WTC11 (cell line): ENCODE data around the gene FEN1. TPM values are rescaled to one million over a fixed set of nuclear protein-coding genes. Genes with fewer than 3 reads are reported as not detected.

ENCODE experiments used
- ATAC-seq: fragments of 200-7000 bp; cut with Tn5 transposase; 2 replicates; pipeline ENCODE4 v1.10.0; 2021; ENCODE audit warnings: mild to moderate bottlenecking, moderate library complexity
- CTCF ChIA-PET: fragments of 300-600 bp; sonication (Branson Sonifier 250); formaldehyde crosslinking; loops from one replicate; lab custom pipeline; 2021; ENCODE audit warnings: antibody characterized with exemption; lab: Charles Lee
- POLR2A ChIA-PET: fragments of 350-600 bp; sonication (Branson Sonifier 250); formaldehyde crosslinking; loops from one replicate; lab custom pipeline; 2021; ENCODE audit warnings: antibody characterized with exemption; lab: Charles Lee
- DNase-seq: peaks from one replicate; pipeline ENCODE4 v3.0.0; 2021; ENCODE audit warnings: low spot score
- H3K27ac Mint-ChIP-seq: 2 replicates; pipeline ENCODE4 v1.8.0; 2021; ENCODE audit warnings: mixed read lengths
- H3K27me3 Mint-ChIP-seq: 2 replicates; pipeline ENCODE4 v1.8.0; 2021; ENCODE audit warnings: low read depth, mild to moderate bottlenecking, moderate library complexity, mixed read lengths
- H3K36me3 Mint-ChIP-seq: 2 replicates; pipeline ENCODE4 v1.8.0; 2021; ENCODE audit warnings: mixed read lengths
- H3K4me1 Mint-ChIP-seq: 2 replicates; pipeline ENCODE4 v1.8.0; 2022; ENCODE audit warnings: mixed read lengths
- H3K4me3 Mint-ChIP-seq: 2 replicates; pipeline ENCODE4 v1.8.0; 2021; ENCODE audit warnings: mild to moderate bottlenecking, moderate library complexity, mixed read lengths
- H3K9me3 Mint-ChIP-seq: 2 replicates; pipeline ENCODE4 v1.8.0; 2021; ENCODE audit warnings: mixed read lengths
- AFF4 ChIP-seq: sonication (generic); formaldehyde crosslinking; IDR thresholded peaks from 2 replicates; pipeline ENCODE4 v1.8.1; 2023; ENCODE audit warnings: mild to moderate bottlenecking, missing genetic modification reagents, borderline replicate concordance
- CDX4 ChIP-seq: fragments of 250-450 bp; sonication (Bioruptor Pico); IDR thresholded peaks from 2 replicates; pipeline ENCODE4 v1.9.0; 2021; ENCODE audit warnings: moderate library complexity, mild to moderate bottlenecking, inconsistent platforms, borderline replicate concordance
- E2F1 ChIP-seq: sonication (generic); formaldehyde crosslinking; IDR thresholded peaks from 2 replicates; pipeline ENCODE4 v1.8.0; 2022; ENCODE audit warnings: mild to moderate bottlenecking, missing genetic modification reagents
- ETV6 ChIP-seq: sonication (generic); formaldehyde crosslinking; IDR thresholded peaks from 2 replicates; pipeline ENCODE4 v1.8.1; 2022; ENCODE audit warnings: mild to moderate bottlenecking, missing genetic modification reagents
- FOXK1 ChIP-seq: sonication (generic); formaldehyde crosslinking; IDR thresholded peaks from 2 replicates; pipeline ENCODE4 v1.8.0; 2022; ENCODE audit warnings: mild to moderate bottlenecking, moderate library complexity, missing genetic modification reagents
- FOXP4 ChIP-seq: sonication (generic); formaldehyde crosslinking; IDR thresholded peaks from 2 replicates; pipeline ENCODE4 v1.8.0; 2022; ENCODE audit warnings: mild to moderate bottlenecking, missing genetic modification reagents
- KAT7 ChIP-seq: sonication (generic); formaldehyde crosslinking; IDR thresholded peaks from 2 replicates; pipeline ENCODE4 v1.8.1; 2023; ENCODE audit warnings: missing genetic modification reagents, mild to moderate bottlenecking, borderline replicate concordance
- OVOL2 ChIP-seq: fragments of 250-450 bp; sonication (Bioruptor Pico); IDR thresholded peaks from 2 replicates; pipeline ENCODE4 v1.9.0; 2021; ENCODE audit warnings: mild to moderate bottlenecking, borderline replicate concordance
- PRDM15 ChIP-seq: sonication (generic); formaldehyde crosslinking; IDR thresholded peaks from 2 replicates; pipeline ENCODE4 v1.8.0; 2022; ENCODE audit warnings: missing genetic modification reagents
- PRRX2 ChIP-seq: fragments of 250-450 bp; sonication (Bioruptor Pico); IDR thresholded peaks from 2 replicates; pipeline ENCODE4 v1.8.0; 2021; ENCODE audit warnings: mild to moderate bottlenecking
- RORB ChIP-seq: fragments of 250-450 bp; sonication (Bioruptor Pico); IDR thresholded peaks from 2 replicates; pipeline ENCODE4 v1.9.0; 2021; ENCODE audit warnings: mild to moderate bottlenecking
- ZNF281 ChIP-seq: sonication (generic); formaldehyde crosslinking; IDR thresholded peaks from 2 replicates; pipeline ENCODE4 v1.8.0; 2023; ENCODE audit warnings: mild to moderate bottlenecking, missing genetic modification reagents
- ZNF425 ChIP-seq: fragments of 250-450 bp; sonication (Bioruptor Pico); conservative IDR thresholded peaks from 2 replicates; pipeline ENCODE4 v1.9.0; 2021; ENCODE audit warnings: mild to moderate bottlenecking
- ZNF512 ChIP-seq: sonication (generic); formaldehyde crosslinking; IDR thresholded peaks from 2 replicates; pipeline ENCODE4 v1.8.1; 2022; ENCODE audit warnings: missing genetic modification reagents, borderline replicate concordance
- total RNA-seq: library from RNA; stranded (reverse); gene quantifications from 3 replicates; pipeline ENCODE4 v1.2.3, GENCODE V29; 2021

The FEN1 gene
- total RNA-seq, 1 experiment from 2014 or later, result 96.3 TPM

- 0 out of 2 replicates have a peak overlapping the region, but pooled peaks have one; percentile 76 for H3K27ac Mint-ChIP-seq
- no peak for DNase-seq
- TF ChIP-seq KAT7 (CRISPR knock-in tag), result no peak
- no peak for TF ChIP-seq FOXP4 (CRISPR knock-in tag)
- TF ChIP-seq CDX4 (CRISPR knock-in tag), result no peak
- TF ChIP-seq E2F1, result no peak
- TF ChIP-seq ZNF425 (CRISPR knock-in tag), result no peak
- TF ChIP-seq PRDM15, result no peak
- no peak for TF ChIP-seq AFF4 (CRISPR knock-in tag)
- no peak for TF ChIP-seq FOXK1 (CRISPR knock-in tag)
- no peak for TF ChIP-seq OVOL2
- TF ChIP-seq ZNF281 (CRISPR knock-in tag), result no peak
- no peak for TF ChIP-seq ZNF512 (CRISPR knock-in tag)
- no peak for TF ChIP-seq PRRX2
- no peak for TF ChIP-seq ETV6
- no peak for TF ChIP-seq RORB (CRISPR knock-in tag)
- TF ChIP-seq, all 79 proteins: peak for 0
- no peak for ATAC-seq
- Mint-ChIP-seq H3K4me1 (peaks cover 3% of the 10 kb centered on the region; the same call in 1 of the 2 replicates), H3K9me3 (no peaks in the 10 kb centered on the region), H3K36me3 (peaks cover 91% of the 10 kb centered on the region), H3K4me3 (no peak overlapping the region), H3K27me3 (no peaks in the 10 kb centered on the region)
- CTCF ChIA-PET, result interaction anchor here (0.6 to 1.4 kb wide), 11 partner anchors 8 to 263 kb away, joined by 3 to 7 read pairs (median 4); no protein-coding TSS in a partner anchor
- POLR2A ChIA-PET, result interaction anchor here (0.7 kb wide), 1 partner anchor 11 kb away, joined by 3 read pairs; no protein-coding TSS in a partner anchor
These were observed 52.3 kb downstream of the FEN1 start for GRCh38 chr11:61844909-61845565.
